ENCODE measurements around the gene GGA3. TPM values are rescaled to one million over a fixed set of nuclear protein-coding genes. Genes with fewer than 3 reads are reported as not detected.
"Not testable (repeated sequence)": the region's sequence is repeated elsewhere in the genome, so short reads cannot be mapped to it uniquely, and the experiment has no call there.

Gene GGA3
- polyA plus RNA-seq, 2 of the 4 experiments (the other 2 are of a cell fraction): 35.8 to 43.6 TPM

- WGBS (ENCODE audit: missing lambda C conversion rate): 7% methylated on average over 20 of the region's 31 CpGs
- FAIRE-seq (no peak), ATAC-seq (peak; percentile 35 to 58), DNase-seq (ENCODE audit: low read depth in 1 of 2, low spot score in 1 of 2) (no peak)
- Histone ChIP-seq H3K27ac (peak overlapping the region; percentile 96), H3K9me3 (no peaks in the 10 kb centered on the region), H3K4me1 (peaks cover 22% of the 10 kb centered on the region), H3K4me2 (peak overlapping the region; percentile 97), H3K4me3 (peak overlapping the region; percentile 97)
- CTCF ChIA-PET: interaction anchor here (0.7 to 6.2 kb wide), 12 partner anchors 10 to 337 kb away, joined by 3 to 102 read pairs (median 6); partner anchors contain the start of genes MIF4GD, NUP85 and OTOP2
- TF ChIP-seq KDM5A (IDR thresholded peaks at IDR 0.05): peak; percentile 79; the same call in 1 of the 2 replicates
- TF ChIP-seq HOXB5 (CRISPR knock-in tag; IDR thresholded peaks at IDR 0.05): 0 out of 2 replicates have a peak, but pooled peaks have one; percentile 23
- TF ChIP-seq MYC (IDR thresholded peaks at IDR 0.05; ENCODE audit: borderline replicate concordance, low read length): no peak
- TF ChIP-seq CTCF (IDR thresholded peaks at IDR 0.05): 0 out of 3 replicates have a peak, but pooled peaks have one; percentile 20
- POLR2A ChIA-PET: interaction anchor here (0.5 to 3.8 kb wide), 17 partner anchors 9 to 226 kb away, joined by 3 to 86 read pairs (median 4); partner anchors contain the start of genes MIF4GD, NT5C, NUP85 and SLC25A19
Measured at GRCh38 chr17:75260641-75261335, 618 bp downstream of the GGA3 start.

GRCh38 chr17:75257228-75257627 is 4.2 kb downstream of the GGA3 start:
- H3K4me3 ChIP-seq; POLR2A ChIA-PET; CTCF ChIA-PET; H3K4me2 ChIP-seq; H3K9me3 ChIP-seq; FAIRE-seq; H3K27ac ChIP-seq; ATAC-seq; DNase-seq (ENCODE audit: low read depth in 1 of 2, low spot score in 1 of 2): not testable (repeated sequence)
- H3K4me1 ChIP-seq: peaks cover 12% of the 10 kb centered on the region; the same call in 2 of the 3 replicates
- 38% methylated on average over 2 of the region's 2 CpGs for WGBS (ENCODE audit: missing lambda C conversion rate)

GRCh38 chr17:75255954-75256698 is 5.3 kb downstream of the GGA3 start:
- WGBS (ENCODE audit: missing lambda C conversion rate): 89% methylated on average over 11 of the region's 11 CpGs
- DNase-seq (ENCODE audit: low read depth in 1 of 2, low spot score in 1 of 2); H3K9me3 ChIP-seq; H3K27ac ChIP-seq; H3K4me3 ChIP-seq; ATAC-seq; FAIRE-seq; H3K4me2 ChIP-seq; POLR2A ChIA-PET; CTCF ChIA-PET: not testable (repeated sequence)
- H3K4me1 ChIP-seq: peaks cover 12% of the 10 kb centered on the region; the same call in 2 of the 3 replicates

- CTCF ChIA-PET: interaction anchor here (2.8 to 7.3 kb wide), 2 partner anchors 14 to 18 kb away, joined by 10 to 112 read pairs; partner anchors contain the start of gene MIF4GD
- WGBS (ENCODE audit: missing lambda C conversion rate): 91% methylated on average over 8 of the region's 8 CpGs
- DNase-seq (ENCODE audit: low read depth in 1 of 2, low spot score in 1 of 2) (no peak), ATAC-seq (no peak; a peak in 2 of 6 replicates), FAIRE-seq (no peak)
- H3K27ac ChIP-seq: no peak overlapping the region
- H3K4me1 ChIP-seq: no peaks in the 10 kb centered on the region
- no peaks in the 10 kb centered on the region for H3K9me3 ChIP-seq
- H3K4me3 ChIP-seq: no peak overlapping the region
- TF ChIP-seq SMC3 (IDR thresholded peaks at IDR 0.05) (no peak), HOXB5 (CRISPR knock-in tag; IDR thresholded peaks at IDR 0.05) (no peak)
- POLR2A ChIA-PET: interaction anchor here (1.0 kb wide), 1 partner anchor 9 kb away, joined by 4 read pairs; the partner anchor contains the start of genes GGA3 and MRPS7
- no peak overlapping the region for H3K4me2 ChIP-seq
Measured at GRCh38 chr17:75252039-75252816, 9.2 kb downstream of the GGA3 start.

- 89% methylated on average over 11 of the region's 11 CpGs for WGBS (ENCODE audit: missing lambda C conversion rate)
- no peak for DNase-seq (ENCODE audit: low read depth in 1 of 2, low spot score in 1 of 2)
- TF ChIP-seq EHMT2 (IDR thresholded peaks at IDR 0.05; ENCODE audit: low read depth): no peak
- TF ChIP-seq USF2 (IDR thresholded peaks at IDR 0.05): no peak
- TF ChIP-seq CHD4 (IDR thresholded peaks at IDR 0.05; ENCODE audit: borderline replicate concordance): no peak
- no peak for TF ChIP-seq RARB (CRISPR knock-in tag; IDR thresholded peaks at IDR 0.05)
- TF ChIP-seq KDM1A (IDR thresholded peaks at IDR 0.05; ENCODE audit: low read depth): no peak
- no peak for TF ChIP-seq EHF (CRISPR knock-in tag; IDR thresholded peaks at IDR 0.05)
- no peak for TF ChIP-seq POLR2A (IDR thresholded peaks at IDR 0.05; ENCODE audit: low read length)
- no peak for TF ChIP-seq MAX (IDR thresholded peaks at IDR 0.05)
- TF ChIP-seq HOXA7 (CRISPR knock-in tag; IDR thresholded peaks at IDR 0.05): no peak
- no peak for TF ChIP-seq TFCP2L1 (CRISPR knock-in tag; IDR thresholded peaks at IDR 0.05)
- no peak for FAIRE-seq
- ChIA-PET CTCF (interaction anchor here (0.9 to 7.3 kb wide), 10 partner anchors 10 to 385 kb away, joined by 3 to 112 read pairs (median 4); partner anchors contain the start of genes GGA3, MIF4GD and MRPS7), POLR2A (interaction anchor here (1.1 kb wide), 1 partner anchor 12 kb away, joined by 4 read pairs; the partner anchor contains the start of genes GGA3 and MRPS7)
- ATAC-seq: no peak; a peak in 1 of 6 replicates
- no peak overlapping the region for H3K4me3 ChIP-seq
- no peak overlapping the region for H3K4me2 ChIP-seq
- no peak overlapping the region for H3K27ac ChIP-seq
- no peaks in the 10 kb centered on the region for H3K4me1 ChIP-seq
- no peaks in the 10 kb centered on the region for H3K9me3 ChIP-seq
Measured at GRCh38 chr17:75250009-75250471, 11.4 kb downstream of the GGA3 start.

Data from A549 (cell line).